ENCODE data around the gene THEMIS.
"Not testable (repeated sequence)": the region's sequence is repeated elsewhere in the genome, so short reads cannot be mapped to it uniquely, and the experiment has no call there.

The THEMIS gene

GRCh38 chr6:127794405-127794804 is 106.5 kb downstream of the THEMIS start:
- DNase-seq (ENCODE audit: low read depth) = no peak

GRCh38 chr6:127793396-127793795 is 107.5 kb downstream of the THEMIS start:
- DNase-seq (ENCODE audit: low read depth) = no peak

GRCh38 chr6:127792616-127793015 is 108.2 kb downstream of the THEMIS start:
- no peak for DNase-seq (ENCODE audit: low read depth)

- DNase-seq (ENCODE audit: low read depth) = no peak
These were observed 108.9 kb downstream of the THEMIS start for GRCh38 chr6:127791779-127792528.

- DNase-seq (ENCODE audit: low read depth) = no peak
These were observed 110.3 kb downstream of the THEMIS start for GRCh38 chr6:127790571-127790970.

GRCh38 chr6:127786109-127786508 is 114.7 kb downstream of the THEMIS start:
- no peak for DNase-seq (ENCODE audit: low read depth)

- no peak for DNase-seq (ENCODE audit: low read depth)
These were observed 116.4 kb downstream of the THEMIS start for GRCh38 chr6:127784468-127784867.

- not testable (repeated sequence) for DNase-seq (ENCODE audit: low read depth)
These were observed 119.1 kb downstream of the THEMIS start for GRCh38 chr6:127781636-127782272.

- DNase-seq (ENCODE audit: low read depth) = no peak
These were observed 124.5 kb downstream of the THEMIS start for GRCh38 chr6:127776320-127776719.

GRCh38 chr6:127775371-127775770 is 125.5 kb downstream of the THEMIS start:
- no peak for DNase-seq (ENCODE audit: low read depth)

GRCh38 chr6:127768745-127769144 is 132.1 kb downstream of the THEMIS start:
- DNase-seq (ENCODE audit: low read depth) = no peak

GRCh38 chr6:127768223-127768622 is 132.6 kb downstream of the THEMIS start:
- no peak for DNase-seq (ENCODE audit: low read depth)

GRCh38 chr6:127765949-127766348 is 134.9 kb downstream of the THEMIS start:
- no peak for DNase-seq (ENCODE audit: low read depth)

GRCh38 chr6:127762284-127762683 is 138.6 kb downstream of the THEMIS start:
- DNase-seq (ENCODE audit: low read depth) = no peak

GRCh38 chr6:127761084-127761483 is 139.8 kb downstream of the THEMIS start:
- no peak for DNase-seq (ENCODE audit: low read depth)

- no peak for DNase-seq (ENCODE audit: low read depth)
These were observed 151.8 kb downstream of the THEMIS start for GRCh38 chr6:127749095-127749494.

- no peak for DNase-seq (ENCODE audit: low read depth)
These were observed 152.6 kb downstream of the THEMIS start for GRCh38 chr6:127748290-127748689.

GRCh38 chr6:127738423-127738822 is 162.4 kb downstream of the THEMIS start:
- DNase-seq (ENCODE audit: low read depth) = no peak

- DNase-seq (ENCODE audit: low read depth) = no peak
These were observed 163.1 kb downstream of the THEMIS start for GRCh38 chr6:127737768-127738167.

- DNase-seq (ENCODE audit: low read depth) = no peak
These were observed 163.8 kb downstream of the THEMIS start for GRCh38 chr6:127737009-127737486.

- no peak for DNase-seq (ENCODE audit: low read depth)
These were observed 167.9 kb downstream of the THEMIS start for GRCh38 chr6:127732927-127733326.

GRCh38 chr6:127727260-127727953 is 173.5 kb downstream of the THEMIS start:
- DNase-seq (ENCODE audit: low read depth) = no peak

GRCh38 chr6:127725821-127726220 is 175.0 kb downstream of the THEMIS start:
- no peak for DNase-seq (ENCODE audit: low read depth)

All from stimulated activated CD8-positive, alpha-beta memory T cell treated with anti-CD3 and anti-CD28 coated beads, Interleukin-15, amount 100 ng/mL, for 24 hours (primary cell).